ENCODE data around the gene WEE2.
A peak's percentile ranks its signal among the peaks of the same experiment; 100 is the strongest.
"Not testable (repeated sequence)": the region's sequence is repeated elsewhere in the genome, so short reads cannot be mapped to it uniquely, and the experiment has no call there.

WEE2 gene
- total RNA-seq = 0 to 1.1 (median 0.23) reads per million in 4 donors

GRCh38 chr7:141708351-141708750 lies at the start of gene WEE2:
Gene WEE2 (plus strand): TSS chr7:141708353. CDS start chr7:141708759, 406 bp downstream.
- DNase-seq = no peak

GRCh38 chr7:141659501-141659900 lies 48.7 kb upstream of the WEE2 start:
- no peak for DNase-seq

GRCh38 chr7:141660259-141660658 lies 47.9 kb upstream of the WEE2 start:
- DNase-seq = peak in 1 of 5 donors; percentile 11

- DNase-seq = peak in 1 of 5 donors; percentile 25
Measured at GRCh38 chr7:141663081-141663849, 44.9 kb upstream of the WEE2 start.

GRCh38 chr7:141664450-141664849 lies 43.7 kb upstream of the WEE2 start:
- no peak for DNase-seq

DNA sequence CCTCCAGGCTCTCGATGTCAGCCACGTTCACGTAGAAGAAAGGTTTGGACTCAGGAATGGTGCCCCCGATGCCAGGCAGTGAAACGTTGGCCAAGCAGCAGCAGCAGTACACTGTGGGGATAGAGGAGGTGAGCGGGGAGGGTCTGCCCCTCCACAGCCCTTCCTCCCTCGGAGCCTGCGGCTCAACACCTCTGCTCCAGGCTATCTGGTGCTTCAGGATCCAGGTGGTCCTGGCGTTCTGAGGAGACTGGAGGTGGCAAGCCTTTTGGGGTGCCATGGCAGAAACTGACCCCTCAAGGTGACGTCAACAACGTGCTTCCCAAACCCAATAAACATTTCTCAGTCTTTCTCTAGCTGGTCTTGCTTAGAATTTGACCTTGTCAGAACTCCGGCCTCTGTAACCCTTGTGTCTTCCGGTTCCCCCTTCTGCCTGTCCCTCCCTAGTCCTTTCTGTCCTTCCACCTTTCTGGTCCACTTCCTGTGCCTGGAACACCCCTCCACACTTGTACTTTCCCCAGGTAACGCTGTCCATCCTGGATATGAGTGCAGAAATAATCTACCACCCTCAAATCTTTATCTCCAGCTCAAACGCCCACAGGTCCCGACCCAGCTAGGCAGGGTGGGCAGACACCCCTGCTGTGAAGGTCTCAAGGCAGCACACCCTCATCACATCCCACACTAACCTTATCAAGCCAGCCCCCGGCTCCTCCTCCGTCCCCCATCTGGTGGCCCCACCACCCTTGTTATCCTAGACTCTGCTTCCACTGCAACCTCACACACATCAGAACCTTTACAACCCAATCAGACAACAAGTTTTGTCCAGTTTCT lies 42.7 kb upstream of the WEE2 start:
- no peak for DNase-seq

GRCh38 chr7:141666071-141666470 lies 42.1 kb upstream of the WEE2 start:
- DNase-seq = no peak

- DNase-seq = no peak
Measured at GRCh38 chr7:141668853-141669252, 39.3 kb upstream of the WEE2 start.

DNA sequence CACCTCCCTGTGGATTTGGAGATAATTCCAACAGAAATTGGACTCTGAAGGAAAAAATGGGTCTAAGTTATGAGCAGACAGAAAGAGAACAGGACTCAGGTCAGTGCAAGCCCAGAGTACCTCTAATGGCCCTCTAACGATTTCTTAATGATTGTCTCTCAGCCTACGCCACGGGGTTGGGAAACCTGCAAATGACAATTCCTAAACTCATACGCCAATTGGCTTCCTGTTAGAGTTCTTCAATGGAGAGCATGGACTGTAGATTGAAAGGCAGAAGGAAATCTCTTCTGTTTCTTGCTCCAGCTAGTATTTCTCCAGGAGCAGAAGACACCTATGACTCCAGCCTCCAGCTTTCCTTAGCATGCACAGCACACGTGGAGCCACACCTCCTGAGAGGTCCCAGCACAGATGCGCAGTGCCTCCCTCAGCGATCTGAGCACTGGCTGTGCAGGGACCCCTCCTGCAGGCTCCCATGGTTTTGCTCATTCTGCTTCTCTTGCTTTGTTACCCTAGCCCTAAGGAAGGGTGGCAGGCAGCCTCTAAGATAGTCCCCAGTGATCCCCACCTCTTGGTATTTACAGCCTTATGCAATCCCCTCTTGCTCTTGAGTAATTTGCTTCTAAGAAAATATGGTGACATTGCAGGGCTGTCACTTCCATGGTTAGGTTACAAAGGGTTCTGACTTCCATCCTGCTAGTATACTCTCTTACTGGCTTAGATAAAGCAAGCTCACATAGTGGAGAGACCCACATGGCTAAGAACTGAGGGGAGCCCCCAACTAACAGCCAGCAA lies 36.3 kb upstream of the WEE2 start:
- peak in 1 of 5 donors; percentile 29 for DNase-seq

DNA sequence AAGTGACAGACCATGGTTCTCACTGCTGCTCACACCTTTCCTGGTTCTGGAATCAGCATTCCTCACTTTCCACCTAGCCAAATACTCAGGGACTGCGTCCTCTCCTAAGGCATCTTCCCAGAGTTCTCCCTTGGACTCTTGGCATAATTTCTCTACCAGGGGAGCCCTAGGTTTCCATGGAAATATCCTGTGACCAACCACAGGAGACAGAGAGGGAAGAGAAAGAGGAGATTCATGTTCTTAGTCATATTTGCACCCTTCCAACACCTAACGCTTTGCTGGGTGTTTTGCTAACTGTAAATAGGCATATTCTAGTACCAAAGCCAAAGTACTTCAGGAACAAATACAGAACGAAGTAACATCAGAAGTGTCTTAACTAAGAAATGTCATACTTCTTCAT lies 34.8 kb upstream of the WEE2 start:
- DNase-seq = no peak

- no peak for DNase-seq
Measured at GRCh38 chr7:141674171-141674671, 33.9 kb upstream of the WEE2 start.

GRCh38 chr7:141674702-141675101 lies 33.5 kb upstream of the WEE2 start:
- DNase-seq = peak in 1 of 5 donors; percentile 20

DNA sequence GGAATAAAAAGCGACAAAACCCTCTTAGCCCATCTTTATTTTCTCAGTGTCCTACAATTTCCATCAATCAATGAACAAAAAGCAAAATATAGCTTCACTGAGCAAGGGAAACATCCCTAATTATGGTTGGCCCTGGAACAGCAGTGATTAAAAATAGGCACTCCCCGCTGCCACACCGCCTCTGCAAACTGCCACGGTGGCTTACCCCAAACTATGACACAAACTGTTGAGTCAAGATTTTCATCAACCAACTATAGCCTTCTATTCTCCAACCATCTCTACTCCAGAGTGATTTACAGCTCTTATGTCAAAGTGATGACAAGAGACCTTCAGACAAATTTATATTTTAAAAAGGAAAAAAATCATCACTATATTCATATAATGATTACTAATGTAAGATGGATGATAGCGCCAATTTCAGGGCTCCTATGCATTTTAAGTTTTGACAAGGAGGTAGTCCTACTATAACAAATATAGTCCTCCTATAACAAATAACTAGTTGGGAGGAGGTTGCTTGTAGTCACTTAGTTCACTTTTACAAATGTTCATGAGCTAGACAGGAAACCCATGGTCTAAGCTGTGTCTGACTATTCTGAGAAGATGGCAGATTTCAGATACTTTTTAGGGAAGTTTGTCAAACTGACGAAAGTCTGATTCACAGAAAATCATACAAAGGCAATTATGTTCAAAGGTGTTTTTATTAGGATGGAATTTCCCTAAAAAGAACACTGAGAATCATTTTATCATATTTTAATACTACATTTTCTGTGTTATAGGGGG lies 32.5 kb upstream of the WEE2 start:
- peak in 1 of 5 donors; percentile 43 for DNase-seq

DNA sequence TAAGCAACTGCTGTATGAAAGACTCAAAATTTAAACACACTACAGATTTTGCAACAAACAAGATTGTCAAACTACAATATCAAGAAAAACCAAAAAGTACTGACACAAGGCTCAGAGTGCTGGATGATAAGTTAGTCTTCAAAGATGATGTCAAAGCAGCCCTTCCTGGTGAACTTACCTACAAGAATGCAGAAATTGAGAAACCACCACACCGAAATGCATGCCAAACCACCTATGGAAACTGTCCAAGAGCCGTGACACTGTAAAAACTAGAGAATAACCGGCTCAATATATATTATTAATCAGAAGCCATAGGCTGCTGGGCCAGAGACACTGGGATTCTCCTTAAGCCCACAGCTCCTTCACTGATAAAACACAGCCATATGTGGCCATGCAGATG lies 31.5 kb upstream of the WEE2 start:
- peak in 1 of 5 donors; percentile 29 for DNase-seq

GRCh38 chr7:141679014-141679413 lies 29.1 kb upstream of the WEE2 start:
- peak in 1 of 5 donors; percentile 72 for DNase-seq

DNA sequence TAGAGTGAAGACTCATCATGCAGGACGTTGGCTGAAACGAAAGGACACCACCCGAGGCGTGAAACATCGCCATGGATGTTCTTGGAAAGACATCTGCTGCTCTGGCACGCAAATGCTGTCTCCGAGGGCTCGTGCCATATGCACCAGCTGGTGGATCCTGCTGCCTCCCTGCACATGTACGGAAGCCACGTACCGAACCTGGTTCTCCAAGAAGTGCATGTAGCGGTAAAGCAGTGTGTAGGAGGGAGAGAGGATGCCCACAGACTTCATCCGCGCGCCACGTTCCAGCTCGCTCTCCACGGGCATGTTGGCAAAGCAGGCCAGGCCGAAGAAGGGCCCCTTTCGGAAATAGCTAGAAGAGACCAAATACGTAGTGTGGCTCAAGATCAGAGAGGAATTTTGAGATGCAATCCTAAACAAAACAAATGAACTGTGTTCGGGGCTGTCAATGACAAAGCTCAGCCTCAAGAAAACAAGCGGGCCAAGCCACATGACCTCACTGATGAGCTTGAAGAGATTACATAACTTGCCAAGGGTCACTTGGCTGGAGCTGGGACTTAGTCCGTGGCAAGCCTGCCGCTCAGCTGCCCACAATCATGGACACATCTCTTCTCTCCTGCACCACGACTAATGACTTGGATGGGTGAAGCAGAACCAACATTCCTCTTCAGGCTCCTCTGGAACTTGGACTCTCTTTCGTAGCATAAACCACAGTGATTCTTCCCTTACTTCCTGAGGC lies 22.7 kb upstream of the WEE2 start:
- no peak for DNase-seq

GRCh38 chr7:141686074-141686473 lies 22.1 kb upstream of the WEE2 start:
- no peak for DNase-seq

DNA sequence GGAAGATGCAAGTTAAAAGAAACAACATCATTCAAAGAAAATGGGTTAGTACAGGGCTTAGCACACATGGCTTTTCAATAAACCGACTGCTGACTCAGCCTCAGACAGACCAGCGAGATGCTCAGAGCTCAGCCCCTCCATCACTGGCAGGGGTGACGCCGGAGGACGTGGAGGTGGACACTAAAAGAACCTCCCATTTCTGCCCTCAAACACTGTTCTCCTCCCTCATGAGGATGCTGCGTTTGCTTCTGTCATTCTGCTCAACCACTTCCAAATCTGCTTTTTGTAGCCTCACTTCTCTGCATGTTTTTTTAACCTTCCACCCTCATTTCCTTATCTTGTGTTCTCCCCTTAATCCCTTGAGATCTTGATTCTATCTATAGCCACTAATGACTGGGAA lies 21.5 kb upstream of the WEE2 start:
- DNase-seq = no peak

GRCh38 chr7:141688043-141688442 lies 20.1 kb upstream of the WEE2 start:
- DNase-seq = no peak

GRCh38 chr7:141689072-141689825 lies 18.9 kb upstream of the WEE2 start:
- not testable (repeated sequence) for DNase-seq

Data from T-helper 1 cell (primary cell).